ENCODE data around the gene CABCOCO1. TPM values are rescaled to one million over a fixed set of nuclear protein-coding genes. Genes with fewer than 3 reads are reported as not detected.
"Not testable (repeated sequence)": the region's sequence is repeated elsewhere in the genome, so short reads cannot be mapped to it uniquely, and the experiment has no call there.

CABCOCO1 gene
- total RNA-seq, 1 donor from 2014 or later: 3.5 TPM

DNA sequence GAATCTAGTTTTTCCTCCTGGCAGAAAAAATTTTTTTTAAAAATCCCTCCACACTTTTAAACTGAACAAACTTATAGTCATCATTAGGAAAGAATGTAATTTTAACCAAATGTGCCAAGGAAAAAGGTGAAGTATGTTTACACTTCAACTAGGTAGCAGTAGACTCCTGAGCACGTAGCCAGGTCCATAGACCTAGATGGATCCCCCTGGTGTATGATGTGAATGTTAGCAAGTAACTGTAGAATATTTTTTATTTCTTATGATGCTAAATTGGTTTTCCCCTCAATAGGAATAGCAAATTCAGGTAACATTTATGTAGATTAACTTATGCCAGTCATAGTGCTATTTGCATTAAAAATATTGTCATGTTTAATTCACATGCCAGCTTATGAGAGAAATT is 19.6 kb downstream of the CABCOCO1 start:
- H3K36me3 ChIP-seq: no peaks in the 10 kb centered on the region
- H3K27ac ChIP-seq: no peak overlapping the region
- TF ChIP-seq, protein P1, sequence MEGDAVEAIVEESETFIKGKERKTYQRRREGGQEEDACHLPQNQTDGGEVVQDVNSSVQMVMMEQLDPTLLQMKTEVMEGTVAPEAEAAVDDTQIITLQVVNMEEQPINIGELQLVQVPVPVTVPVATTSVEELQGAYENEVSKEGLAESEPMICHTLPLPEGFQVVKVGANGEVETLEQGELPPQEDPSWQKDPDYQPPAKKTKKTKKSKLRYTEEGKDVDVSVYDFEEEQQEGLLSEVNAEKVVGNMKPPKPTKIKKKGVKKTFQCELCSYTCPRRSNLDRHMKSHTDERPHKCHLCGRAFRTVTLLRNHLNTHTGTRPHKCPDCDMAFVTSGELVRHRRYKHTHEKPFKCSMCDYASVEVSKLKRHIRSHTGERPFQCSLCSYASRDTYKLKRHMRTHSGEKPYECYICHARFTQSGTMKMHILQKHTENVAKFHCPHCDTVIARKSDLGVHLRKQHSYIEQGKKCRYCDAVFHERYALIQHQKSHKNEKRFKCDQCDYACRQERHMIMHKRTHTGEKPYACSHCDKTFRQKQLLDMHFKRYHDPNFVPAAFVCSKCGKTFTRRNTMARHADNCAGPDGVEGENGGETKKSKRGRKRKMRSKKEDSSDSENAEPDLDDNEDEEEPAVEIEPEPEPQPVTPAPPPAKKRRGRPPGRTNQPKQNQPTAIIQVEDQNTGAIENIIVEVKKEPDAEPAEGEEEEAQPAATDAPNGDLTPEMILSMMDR (IDR thresholded peaks at IDR 0.05): no peak
- DNase-seq (no peak), ATAC-seq (peak in 1 of 2 donors; percentile 35)
- no peaks in the 10 kb centered on the region for H3K27me3 ChIP-seq (ENCODE audit: low read depth)
- intact Hi-C loops (cut with DNase I): no loop called here
- no peaks in the 10 kb centered on the region for H3K4me1 ChIP-seq
- no peak overlapping the region for H3K4me3 ChIP-seq
- H3K9me3 ChIP-seq: no peaks in the 10 kb centered on the region

DNA sequence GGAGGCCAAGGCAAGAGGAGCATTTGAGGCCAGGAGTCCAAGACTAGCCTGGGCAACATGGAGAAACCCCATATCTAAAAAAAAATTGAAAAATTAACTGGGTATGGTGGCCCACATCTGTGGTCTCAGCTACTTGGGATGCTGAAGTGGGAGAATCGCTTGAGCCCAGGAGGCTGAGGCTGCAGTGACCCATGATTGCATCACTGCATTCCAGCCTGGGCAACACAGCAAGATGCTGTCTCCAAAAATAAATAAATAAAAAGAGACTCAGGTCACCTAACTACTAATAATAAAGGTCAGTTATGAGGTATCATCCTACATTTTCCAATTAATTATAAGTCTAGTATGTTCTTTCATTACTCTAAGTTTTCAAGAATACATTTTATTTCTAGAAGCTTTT is 20.6 kb downstream of the CABCOCO1 start:
- intact Hi-C loops (cut with DNase I): no loop called here
- no peak for DNase-seq
- no peaks in the 10 kb centered on the region for H3K27me3 ChIP-seq (ENCODE audit: low read depth)
- ATAC-seq: no peak
- H3K4me3 ChIP-seq: no peak overlapping the region
- TF ChIP-seq, protein P1 (IDR thresholded peaks at IDR 0.05): no peak
- H3K27ac ChIP-seq: no peak overlapping the region
- no peaks in the 10 kb centered on the region for H3K4me1 ChIP-seq
- H3K36me3 ChIP-seq: no peaks in the 10 kb centered on the region
- no peaks in the 10 kb centered on the region for H3K9me3 ChIP-seq

DNA sequence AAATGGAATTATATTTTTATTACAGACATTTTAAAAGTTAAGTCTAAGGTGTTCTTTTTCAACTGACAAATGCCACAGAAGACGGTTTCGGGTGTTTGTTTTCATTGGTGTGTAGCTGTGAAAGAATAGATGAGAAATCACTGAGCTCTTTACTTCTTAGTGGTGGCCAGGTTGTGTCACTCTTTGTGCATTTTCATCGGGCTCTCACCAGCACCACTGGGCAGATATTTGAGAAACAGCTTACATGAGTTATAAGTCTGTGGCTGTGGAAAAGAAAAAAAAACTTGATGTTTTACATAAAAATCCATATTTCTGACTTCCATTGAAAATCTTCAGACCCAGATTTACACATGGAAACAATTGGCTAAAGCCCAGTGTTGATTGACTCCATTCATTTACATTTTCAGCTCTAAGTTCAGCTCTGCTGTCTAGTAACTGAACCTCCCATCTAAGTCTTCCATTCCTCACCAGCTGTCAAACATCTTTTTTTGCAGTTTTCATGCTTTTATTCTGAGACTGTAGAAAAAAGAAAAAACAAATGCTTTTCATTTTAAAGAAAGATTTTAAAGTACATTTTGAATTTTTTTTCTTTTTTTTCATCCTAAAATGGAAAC is 22.3 kb downstream of the CABCOCO1 start:
- Histone ChIP-seq H3K4me1 (no peaks in the 10 kb centered on the region), H3K27ac (no peak overlapping the region), H3K4me3 (no peak overlapping the region), H3K27me3 (ENCODE audit: low read depth) (no peaks in the 10 kb centered on the region), H3K9me3 (no peaks in the 10 kb centered on the region), H3K36me3 (no peaks in the 10 kb centered on the region)
- no peak for DNase-seq
- no peak for ATAC-seq
- intact Hi-C loops (cut with DNase I): no loop called here
- TF ChIP-seq, protein P1 (IDR thresholded peaks at IDR 0.05): no peak

DNA sequence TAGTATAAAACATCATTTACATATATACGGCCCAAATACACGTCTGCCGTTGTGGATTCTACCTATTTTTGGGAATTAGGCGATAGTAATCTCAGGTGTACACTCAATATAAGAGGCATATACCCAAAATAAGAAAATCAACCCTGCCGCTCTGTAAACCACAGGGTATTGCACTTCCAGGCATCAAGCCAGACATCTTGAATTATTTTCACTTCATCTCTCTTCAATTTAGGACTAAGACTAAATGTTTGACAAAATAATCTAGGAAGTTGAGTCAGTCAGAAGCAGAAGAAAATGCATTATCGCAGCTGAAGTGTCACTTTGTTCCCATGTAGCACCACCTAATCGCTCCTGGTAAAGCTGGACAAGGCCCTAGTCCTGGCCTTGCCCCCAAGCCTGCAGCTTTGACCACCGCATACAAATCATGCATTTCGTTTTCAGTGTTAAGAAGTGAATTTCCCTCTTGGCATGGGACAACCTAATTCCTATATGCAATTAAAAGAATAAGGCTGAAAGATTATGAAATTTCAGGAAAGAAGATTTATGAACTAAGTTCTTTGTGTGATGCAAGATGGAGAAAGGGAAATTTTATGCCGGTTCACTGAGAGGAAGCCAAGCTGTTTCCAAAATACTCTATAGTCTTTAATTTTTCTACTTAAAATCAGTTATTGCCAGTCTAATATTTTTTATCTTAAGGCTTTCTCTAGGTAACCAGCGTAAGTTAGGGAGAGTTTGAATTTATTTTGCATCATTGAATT is 26.0 kb downstream of the CABCOCO1 start:
- no peaks in the 10 kb centered on the region for H3K27me3 ChIP-seq (ENCODE audit: low read depth)
- no peak overlapping the region for H3K27ac ChIP-seq
- intact Hi-C loops (cut with DNase I): no loop called here
- TF ChIP-seq, protein P1 (IDR thresholded peaks at IDR 0.05): no peak
- DNase-seq (no peak), ATAC-seq (no peak)
- H3K36me3 ChIP-seq: no peaks in the 10 kb centered on the region
- H3K4me3 ChIP-seq: no peak overlapping the region
- no peaks in the 10 kb centered on the region for H3K9me3 ChIP-seq
- no peaks in the 10 kb centered on the region for H3K4me1 ChIP-seq

DNA sequence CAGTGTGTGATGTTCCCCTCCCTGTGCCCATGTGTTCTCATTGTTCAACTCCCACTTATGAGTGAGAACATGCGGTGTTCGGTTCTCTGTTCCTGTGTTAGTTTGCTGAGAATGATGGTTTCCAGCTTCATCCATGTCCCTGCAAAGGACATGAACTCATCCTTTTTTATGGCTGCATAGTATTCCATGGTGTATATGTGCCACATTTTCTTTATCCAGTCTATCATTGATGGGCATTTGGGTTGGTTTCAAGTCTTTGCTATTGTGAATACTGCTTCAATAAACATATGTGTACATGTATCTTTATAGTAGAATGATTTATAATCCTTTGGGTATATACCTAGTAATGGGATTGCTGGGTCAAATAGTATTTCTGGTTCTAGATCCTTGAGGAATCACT is 28.9 kb downstream of the CABCOCO1 start:
- H3K27me3 ChIP-seq (ENCODE audit: low read depth); DNase-seq; H3K4me1 ChIP-seq; H3K27ac ChIP-seq; H3K4me3 ChIP-seq; intact Hi-C loops (cut with DNase I); H3K36me3 ChIP-seq; H3K9me3 ChIP-seq; ATAC-seq: not testable (repeated sequence)

DNA sequence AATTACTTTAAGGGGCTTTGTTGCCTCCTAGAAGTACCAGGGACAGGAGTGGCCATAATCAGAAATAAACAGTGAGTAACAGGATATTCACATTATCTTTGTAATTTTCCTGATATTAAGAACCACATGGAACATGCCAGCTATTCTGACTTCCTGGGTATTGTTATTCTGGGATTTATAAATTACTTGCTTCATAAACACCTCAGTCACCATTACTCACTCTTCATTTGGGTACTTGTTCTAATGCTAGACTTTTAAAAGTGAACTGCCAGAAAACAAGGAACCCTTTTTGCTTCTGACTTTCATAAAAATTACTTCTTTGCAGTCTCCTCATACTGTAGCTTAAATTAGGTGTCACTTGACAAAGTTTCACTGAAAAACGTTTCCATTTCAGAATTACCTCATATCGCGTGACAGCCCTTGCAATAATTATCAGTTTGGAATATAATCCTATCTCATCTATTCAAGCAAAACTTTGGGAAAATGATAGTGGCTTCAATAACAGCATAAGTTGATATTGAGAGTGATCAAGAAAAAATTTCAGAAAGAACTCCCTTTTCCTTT is 29.8 kb downstream of the CABCOCO1 start:
- no peak for ATAC-seq
- TF ChIP-seq, protein P1 (IDR thresholded peaks at IDR 0.05): no peak
- Histone ChIP-seq H3K36me3 (no peaks in the 10 kb centered on the region), H3K9me3 (no peaks in the 10 kb centered on the region), H3K4me1 (no peaks in the 10 kb centered on the region), H3K27ac (no peak overlapping the region), H3K4me3 (no peak overlapping the region), H3K27me3 (ENCODE audit: low read depth) (no peaks in the 10 kb centered on the region)
- no peak for DNase-seq
- intact Hi-C loops (cut with DNase I): no loop called here
